Cerebellar cortex (tissue), 1 donor: Measurements from ENCODE around the gene EVL.
A peak's percentile ranks its signal among the peaks of the same experiment; 100 is the strongest.

ENCODE experiments used
- DNase-seq: peaks from one replicate; pipeline ENCODE4 v3.0.0-alpha.2; 2015; ENCODE audit warnings: low spot score

The EVL gene

DNA sequence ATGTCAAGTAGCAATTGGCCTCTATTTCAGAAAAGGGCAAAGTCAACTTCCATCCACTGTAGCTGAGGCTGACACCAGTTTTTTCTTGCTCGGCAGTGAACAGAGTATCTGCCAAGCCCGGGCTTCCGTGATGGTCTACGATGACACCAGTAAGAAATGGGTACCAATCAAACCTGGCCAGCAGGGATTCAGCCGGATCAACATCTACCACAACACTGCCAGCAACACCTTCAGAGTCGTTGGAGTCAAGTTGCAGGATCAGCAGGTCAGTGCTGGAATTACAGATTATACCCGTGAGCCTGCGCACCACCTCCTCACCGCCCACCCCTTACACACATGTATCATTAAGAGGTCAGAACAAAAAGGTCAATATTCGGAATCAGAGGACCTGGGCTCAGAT, 19.4 kb downstream of the EVL start:
- DNase-seq, result no peak

DNA sequence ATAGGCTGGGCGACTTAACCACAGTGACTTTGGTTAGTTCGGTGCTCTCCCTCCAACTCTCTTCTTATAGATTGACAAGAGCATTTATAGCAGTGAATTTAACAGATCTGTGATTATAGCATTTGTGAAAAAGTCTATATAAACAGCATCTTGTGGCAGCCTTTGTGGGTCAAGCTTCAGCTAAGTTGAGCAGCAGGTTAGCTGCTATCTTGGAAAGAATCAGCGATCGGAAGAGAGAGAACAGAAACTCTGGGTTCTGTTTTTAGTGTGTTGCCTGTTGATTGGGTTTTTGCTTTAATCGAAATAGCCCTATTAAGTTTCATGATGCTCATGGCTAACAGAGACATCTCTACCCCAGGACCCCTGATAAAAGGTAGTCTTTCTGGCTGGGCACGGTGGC, 20.2 kb downstream of the EVL start:
- DNase-seq, result no peak

DNA sequence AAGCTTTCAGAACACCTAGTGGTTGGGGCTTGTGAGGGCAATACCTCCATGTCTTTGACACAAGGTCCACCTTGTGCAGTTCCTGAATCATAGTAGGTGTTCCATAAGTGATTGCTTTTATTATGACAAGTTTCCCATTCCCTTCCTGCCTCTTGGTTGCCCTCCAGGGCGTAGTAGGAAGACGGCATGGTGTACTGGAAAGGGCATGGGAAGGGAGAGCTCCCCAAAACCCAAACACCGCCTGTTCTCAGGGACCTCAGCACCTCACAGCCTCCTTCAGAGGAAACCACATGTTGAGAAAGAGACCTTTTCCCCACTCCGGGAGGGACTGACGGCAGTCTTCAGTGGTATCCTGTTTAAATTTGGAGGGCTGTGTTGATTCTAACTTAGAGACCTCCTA, 21.1 kb downstream of the EVL start:
- DNase-seq, result no peak

DNA sequence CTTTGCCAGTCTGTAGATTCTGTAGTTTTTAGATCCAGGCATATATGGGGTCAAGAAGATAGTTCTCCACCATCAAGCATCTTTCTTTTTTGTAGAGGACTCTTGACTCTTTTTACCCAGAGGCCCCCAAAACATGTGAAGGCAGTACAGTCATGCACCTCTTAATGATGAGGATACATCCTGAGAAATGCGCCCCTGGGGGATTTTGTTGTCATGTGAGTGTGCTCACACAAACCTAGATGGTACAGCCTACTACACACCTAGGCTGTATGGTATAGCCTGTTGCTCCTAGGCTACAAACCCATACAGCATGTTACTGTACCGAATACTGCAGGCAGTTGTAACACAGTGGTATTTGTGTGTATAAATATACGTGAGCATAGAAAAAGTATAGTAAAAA, 23.0 kb downstream of the EVL start:
- DNase-seq, result no peak

DNA sequence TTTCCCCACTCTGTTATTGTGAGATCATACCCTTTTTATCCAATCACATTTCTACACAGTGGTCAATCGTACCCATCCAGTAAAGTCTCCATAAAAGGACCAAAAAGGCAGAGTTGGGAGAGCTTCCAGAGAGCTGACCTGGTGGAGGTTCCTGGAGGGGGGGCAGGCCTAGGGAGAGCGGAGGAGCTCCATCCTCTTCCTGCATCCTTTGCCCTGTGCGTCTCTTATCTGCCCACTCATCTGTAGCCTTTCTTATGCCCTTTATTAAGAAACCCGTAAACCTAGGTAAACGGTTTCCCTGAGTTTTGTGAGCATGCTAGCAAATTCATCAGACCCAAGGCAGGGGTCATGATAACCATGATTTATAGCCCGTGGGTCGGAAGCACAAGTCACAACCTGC, 26.2 kb downstream of the EVL start:
- DNase-seq, result no peak

DNA sequence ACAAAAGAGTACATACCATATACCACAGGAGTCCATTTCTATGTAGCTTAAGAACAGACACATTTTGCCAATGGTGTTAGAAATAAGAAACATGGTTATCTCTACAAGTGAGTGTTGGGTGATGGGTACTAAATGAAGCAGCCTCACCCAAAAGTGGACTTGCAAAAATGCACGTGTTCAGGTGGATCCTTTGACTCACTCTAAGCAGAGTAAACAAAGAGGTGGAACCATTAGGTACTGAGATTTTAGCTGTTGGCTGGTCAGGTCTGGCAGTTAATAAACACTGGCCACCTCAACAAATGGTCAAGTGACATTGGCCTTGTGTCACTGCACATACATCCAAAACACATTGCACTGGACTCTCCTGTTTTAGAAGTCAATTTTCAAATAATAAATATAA, 27.6 kb downstream of the EVL start:
- no peak for DNase-seq

DNA sequence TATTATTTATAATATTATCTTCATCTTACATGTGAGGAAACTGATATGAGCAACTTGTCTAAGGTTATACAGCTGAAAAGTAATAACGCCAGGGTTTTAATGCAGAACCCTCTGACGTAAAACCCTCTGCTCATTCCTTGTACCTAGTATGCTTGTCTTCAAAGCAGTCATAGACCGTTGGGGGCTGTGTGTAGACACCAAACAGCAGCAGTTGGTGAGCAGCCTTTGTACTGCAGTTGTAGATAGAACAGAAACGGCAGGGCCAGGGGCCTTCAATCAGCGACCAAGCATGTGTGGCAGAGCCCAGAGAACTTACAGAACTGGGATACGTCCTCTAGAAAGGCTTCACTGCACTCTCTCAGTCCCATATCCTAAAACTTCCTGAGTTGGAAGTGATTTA, 28.1 kb downstream of the EVL start:
- no peak for DNase-seq

DNA sequence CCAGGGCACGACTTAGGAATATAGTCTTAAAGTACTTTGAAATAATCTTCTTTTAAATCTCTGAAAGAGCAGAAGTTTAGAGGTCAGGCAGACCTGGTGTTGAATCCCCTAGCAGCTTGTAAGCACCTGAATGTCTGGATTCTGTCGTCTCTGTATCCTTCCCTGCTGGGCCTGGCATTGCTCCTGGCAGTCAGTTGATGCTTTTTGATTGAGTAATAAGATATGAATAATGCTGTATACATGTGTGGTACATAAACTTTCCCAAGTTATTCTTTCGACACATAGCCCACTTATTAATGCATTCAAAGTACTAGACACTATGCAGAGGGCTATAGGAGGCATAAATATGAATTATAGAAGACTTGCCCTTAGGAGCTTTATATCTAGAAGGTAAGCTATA, 31.4 kb downstream of the EVL start:
- DNase-seq, result no peak

DNA sequence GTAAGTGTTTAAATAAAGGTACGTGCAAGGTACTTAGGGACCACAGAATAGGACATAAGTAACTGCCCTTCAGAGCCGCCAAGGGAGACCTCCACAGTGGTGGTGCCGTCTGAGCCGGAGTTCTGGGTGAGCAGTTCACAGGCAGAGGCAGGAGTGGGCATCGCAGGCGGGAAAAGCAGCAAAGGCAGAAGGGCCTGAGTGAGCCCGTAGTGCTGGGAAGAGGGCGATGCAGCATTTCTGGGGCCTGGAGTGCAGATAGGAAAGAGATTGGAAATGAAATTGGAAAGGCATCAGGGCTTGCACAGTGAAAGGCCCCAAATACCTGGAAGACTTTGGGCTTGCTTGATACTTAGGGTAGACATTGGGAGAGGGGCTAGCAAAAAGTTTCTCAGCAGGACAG, 32.9 kb downstream of the EVL start:
- no peak for DNase-seq

DNA sequence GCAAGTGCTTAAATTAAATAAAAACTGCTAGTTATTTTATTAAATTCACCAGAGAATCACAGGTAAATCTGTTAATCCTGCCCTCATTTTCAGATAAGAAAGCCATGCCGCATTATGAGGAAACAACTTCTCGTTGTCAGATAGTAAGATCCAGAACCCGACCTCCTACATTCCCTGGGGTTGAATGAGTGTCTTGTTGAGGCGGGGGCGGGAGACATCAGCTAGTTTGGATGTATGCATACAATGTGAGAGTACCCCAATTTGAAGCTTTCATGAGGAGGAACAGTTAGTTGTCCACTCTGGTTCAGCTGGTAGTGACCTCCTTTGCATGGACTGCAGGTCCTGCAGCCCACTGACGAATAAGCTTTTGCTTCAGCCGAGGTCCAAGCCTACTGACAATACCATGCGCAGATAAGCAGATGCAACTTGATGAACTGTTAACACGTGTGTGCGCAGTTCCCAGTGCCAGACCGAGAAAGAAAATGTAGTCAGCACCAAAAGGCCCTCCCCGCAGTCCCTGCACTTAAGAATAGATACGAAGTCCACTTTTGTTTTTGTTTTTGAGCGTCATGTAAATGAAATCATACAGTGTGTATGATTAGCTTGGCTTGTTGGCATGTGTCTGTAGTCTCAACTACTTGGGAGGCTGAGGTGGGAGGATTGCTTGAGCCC, 34.9 kb downstream of the EVL start:
- DNase-seq, result no peak

DNA sequence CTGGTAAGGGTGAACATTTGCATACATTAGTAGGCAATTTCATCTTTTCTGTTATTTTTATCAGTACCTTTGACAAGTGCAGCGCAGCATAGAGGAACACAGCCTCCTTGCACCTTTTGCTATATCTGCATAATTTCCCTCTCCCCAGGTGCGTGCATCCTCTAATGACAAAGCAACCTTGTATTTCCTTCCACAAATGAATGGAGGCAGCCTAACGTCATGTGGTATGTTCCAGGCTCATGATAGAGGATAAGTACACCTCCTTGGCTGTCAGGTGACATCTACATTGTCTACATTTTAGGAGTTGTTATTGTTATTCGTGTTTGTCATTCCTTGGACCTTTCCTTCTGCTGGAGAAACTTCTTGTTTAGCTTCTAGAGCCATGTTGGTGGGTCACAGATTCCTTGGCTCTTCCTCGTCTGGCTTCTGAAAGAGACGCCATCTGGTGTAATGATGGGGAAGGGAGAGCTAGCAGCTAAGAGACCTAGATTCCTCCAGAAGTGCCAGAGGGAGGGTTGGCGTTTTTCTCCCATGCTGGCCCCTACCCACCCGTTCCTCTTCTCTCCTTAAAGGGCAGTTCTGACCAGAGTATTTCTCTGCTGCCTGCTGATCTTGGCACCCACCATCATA, 37.0 kb downstream of the EVL start:
- peak; percentile 69 for DNase-seq

DNA sequence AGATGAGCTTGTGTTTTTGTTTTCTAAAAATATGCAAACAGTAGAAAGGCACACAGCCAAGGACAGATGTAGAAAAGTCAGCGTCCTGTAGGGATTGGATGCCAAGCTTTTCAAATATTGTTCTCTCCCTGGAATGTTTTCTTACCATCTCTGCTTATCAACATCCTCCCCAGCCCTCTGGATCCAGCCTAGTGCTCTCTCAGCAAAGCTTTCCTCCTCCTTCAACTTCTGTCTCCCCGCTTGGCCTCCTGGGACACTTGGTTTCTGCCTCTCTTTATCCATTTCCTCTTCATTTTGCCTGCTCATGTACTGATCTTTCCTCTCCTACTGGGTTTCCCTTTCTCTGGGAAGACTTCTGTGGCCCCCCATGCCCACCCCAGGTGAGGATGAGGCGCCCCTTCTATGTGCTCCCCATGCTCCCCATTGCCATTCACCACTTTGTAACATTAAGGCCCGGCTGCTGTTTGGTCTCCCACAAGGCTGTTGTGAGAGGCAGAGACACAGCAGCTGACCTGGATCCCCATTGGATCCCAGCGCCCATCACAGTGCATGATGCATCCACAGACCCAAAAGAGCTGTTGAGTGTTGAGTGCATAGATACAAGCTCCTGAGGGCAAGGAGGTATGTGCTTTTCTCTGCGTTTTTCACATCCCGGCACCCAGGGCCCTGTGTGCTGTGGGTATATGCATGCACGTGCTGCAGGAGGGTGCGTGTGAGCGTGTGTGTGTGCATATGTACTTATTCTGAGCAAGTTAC, 38.2 kb downstream of the EVL start:
- peak; percentile 60 for DNase-seq

DNA sequence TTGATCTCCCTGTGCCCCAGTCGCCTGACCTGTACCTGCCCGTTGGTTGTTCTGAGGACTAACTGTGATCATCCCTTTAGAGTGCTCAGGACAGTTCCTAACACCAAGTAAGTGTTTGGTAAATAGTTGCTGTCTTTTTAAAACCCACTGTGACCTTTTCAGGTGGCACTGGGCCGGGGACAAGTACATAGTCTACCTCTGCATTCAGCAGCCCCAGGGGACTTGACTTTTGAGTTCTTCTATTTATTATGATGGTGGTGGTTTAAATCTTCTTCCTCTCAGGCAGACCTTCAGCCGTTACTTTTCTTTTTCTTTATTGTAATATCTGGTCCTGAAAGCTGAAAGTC, 38.8 kb downstream of the EVL start:
- DNase-seq, result no peak

DNA sequence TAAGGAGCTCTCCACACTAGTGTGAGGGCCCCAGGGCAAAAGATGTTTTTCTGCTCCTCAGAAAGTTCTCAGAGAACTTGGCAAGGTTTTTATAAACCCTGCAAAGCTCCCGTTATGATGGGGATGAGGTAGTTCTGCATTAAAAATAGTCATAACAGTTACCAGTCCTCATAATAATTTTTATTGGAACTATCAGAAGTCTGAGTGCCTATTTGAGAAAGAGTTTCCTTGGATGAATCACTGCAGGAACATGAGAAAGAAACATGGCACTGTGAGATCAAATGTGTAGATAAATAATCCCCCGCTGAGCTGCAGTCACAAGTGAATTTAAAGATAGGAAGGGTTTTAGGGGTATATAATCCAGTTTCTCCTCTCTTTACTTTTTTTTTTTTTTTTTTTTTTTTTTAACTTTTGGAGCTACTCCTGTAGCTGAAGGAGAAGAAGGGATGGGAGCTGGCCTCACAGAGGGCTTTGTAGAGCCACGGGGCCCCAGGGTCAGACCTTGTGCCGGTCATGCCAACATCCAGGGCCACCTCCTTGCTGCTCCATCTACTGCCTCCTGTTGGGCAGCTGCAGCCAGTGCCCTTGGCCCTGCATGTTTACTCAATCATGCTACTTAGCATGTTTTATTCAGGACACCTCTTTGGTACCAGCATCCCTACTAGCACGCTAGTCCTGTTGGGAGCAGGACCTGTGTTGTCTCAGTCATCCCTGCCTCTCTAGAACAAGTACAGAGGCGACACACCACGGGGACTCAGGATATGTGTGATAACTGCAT, 39.5 kb downstream of the EVL start:
- DNase-seq, result no peak

DNA sequence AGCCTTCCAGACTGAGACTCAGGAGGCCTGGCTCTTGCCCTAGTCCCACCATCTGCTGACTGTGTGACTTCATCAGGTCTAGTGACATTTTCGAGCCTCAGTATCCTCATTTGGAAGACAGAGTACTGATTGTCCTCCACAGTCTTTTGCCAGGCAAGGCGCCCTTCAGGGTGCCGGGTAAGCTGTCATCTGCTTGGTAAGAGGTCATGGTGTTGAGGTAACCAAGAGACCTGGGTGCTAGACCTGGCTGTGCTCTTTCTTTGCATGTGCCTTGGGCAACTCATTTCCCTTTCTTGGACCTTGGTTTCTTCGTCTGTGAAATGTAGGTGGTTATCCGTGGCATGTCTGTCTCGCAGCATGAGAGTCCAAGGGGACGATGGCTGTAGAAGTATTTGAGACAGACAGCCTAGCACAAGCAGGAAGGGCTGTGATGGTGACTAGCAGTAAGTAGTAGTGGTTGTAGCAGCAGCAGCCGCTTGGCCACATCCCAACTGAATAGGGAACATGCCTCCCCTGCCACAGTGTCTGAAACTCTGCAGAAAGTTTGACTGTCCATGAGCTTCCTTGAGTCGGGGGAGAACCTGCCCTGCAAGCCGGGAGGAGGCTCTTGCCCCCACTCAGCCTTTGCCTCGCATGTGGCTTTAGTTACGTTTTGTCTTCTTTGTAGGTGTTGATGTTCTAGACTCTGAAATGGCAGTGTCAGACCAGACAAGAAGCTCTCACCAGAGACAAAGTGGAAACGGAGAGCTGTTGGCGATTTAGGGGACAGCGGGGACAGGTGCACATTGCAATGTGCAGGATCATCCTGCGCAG, 40.3 kb downstream of the EVL start:
- peak; percentile 48 for DNase-seq

DNA sequence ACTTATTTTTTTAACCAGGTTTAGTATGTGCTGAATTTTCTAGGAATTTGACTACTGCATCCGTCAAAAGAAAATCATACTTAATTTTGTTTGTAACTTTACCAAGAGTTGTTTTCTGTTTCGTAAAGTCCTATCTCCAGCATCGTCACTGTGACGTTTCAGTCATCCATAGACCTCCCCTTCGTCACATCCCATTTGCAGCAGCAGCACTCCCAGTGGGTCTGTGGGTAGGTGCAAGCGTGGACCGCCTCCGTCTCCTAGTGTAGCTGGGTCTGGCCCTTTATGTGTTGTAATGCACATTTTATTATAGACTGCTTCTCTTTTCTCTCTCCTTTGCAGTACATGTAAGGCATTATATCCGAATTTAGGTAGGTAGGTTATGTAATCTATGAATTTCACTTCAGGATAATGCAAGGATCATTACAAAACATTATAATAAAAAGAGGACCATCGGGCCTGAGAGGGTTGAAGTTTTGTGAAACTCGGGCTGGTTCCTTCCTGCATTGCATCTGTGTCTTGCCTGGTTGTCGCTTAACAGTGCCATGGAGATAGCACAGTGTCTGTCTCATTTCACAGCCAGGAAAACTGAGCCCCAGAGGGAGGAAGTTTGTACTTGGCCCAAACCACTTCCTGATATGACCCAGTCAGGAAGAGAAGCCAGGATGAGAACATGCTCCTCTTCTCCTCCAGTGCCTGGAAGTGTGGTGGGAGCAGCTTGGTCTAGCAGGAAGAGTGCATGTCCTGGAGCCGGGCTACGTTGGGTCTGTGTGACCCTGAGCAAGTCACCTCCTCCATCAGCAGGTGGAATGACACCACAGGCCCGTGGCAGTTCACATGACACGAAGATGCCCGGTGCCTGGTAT, 41.3 kb downstream of the EVL start:
- no peak for DNase-seq

DNA sequence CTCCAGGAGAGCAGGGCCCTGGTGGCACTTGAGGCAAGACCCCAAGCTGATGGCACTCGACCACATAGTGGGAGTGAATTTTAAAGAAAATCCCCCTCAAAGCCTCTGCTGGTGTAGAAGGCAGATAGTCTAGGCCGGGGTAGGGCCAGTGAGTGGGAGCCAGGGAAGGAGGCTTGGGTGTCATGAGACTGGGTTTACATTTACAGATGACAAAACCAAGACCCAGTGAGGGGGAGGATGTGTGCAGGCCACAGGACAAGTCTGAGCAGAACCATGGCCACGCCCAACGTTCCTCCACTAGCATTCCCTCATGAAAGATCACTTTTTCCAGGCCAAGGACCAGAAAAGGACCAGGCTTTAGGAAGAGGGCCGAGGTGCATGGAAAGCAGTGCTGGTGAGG, 42.0 kb downstream of the EVL start:
- no peak for DNase-seq

DNA sequence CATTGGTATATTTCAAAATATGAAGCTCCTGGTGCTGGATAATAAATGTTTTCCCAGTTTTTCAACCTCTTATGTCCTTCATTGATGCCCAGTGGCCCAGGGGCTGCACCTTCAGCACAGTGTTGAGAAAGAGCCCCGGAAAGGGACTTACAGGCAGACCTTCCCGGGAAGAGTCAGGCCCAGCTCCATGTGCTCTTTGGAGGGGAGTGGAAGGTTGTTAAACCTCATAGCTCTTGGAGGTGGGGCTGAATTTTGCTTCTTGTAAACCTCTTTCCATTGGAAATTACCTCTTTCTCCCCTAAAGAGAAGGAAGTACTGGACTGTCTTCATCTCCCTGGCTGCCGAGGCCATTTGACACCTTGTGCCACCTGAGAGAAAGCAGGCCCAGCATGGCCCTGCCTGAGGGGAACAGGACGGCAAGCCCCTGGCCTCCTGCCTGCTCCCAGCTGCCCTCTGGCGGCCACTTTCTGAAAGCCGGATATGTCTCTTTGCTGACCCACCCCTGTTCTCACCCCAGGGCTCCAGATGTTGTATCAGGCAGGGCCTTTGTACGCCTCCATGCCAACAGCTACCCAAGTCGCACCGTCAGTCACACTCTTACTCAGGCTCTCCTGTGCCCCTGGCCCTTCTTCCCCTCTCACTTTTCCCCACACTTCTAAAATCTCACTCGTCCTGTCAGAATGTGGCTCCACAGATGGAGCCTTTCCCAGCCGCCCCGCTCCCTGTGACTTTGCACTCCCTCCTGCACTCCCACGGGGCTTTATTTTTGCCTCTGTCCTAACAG, 43.0 kb downstream of the EVL start:
- DNase-seq, result peak; percentile 74

DNA sequence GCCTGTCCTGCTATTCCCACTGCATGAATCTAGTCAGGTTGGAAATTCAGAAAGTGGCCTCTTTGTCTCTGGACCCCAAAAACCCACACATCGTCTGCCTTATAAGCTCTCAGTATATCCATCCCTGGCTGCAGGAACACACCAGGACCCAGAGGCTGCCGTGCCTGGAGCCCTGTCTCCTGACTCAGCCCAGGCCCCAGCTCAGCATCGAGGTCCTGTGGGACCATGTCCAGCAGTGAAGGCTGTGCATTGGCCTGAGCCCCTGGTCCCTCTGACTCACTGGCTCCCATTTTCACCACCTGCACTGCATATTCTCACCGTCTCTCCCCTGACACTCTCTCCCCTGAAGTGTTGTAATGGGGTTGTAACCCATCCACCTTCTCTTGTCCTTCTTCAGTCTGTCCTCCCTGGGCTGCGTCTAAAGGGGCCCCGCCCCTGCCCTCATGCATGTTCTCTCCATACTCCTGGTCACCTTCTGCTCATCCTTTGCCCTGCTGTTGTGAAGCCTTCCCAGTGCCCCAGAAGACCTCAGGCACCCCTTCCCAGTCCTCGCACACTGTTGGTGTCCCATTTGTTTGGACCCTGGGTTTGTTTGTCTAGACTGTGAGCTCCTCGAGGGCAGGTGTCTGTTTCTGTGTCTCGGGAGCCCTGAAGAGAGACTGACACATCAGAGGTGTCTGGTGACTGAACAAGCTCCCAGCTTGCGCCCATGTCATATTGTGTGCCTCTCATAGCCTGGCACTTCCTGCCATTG, 43.8 kb downstream of the EVL start:
- DNase-seq, result no peak

DNA sequence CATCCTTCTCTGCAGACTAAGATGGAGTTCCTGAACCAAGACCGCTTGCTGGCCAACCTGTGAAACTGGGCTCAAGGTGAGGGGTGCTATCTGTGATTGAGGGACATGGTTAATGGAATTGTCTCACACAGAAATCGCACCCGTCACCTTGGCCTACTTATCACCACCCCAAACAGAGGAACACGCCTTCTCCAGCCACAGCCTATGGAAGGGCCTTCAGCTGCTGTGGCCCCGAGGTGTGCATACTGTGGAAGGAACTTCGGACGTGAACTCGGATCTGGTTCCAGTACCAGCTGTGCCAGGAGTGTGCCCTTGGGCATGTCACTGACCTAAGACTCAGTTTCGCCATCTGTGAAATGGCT, 44.4 kb downstream of the EVL start:
- no peak for DNase-seq
